ENCODE data around the gene SFTA2.

SFTA2 gene

DNA sequence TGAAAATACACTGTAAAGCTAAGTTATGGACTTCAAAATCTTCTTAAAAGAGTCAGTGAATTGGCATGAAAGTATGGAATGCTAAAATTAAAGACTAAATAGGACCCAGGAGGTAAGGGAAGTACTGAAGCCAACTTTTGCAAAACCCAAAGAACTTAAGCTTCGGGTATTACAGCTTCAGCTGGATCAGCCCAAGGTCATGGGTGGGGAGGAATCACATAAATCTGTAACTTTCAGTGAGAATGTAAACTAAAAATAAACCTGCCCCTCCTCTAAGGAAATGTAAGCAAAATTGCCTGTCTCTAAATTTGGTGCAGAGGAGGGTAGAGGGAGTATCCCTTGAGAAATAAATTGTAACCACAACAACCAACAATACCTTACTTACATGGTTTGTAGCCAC lies 47.2 kb upstream of the SFTA2 start:
- no peaks in the 10 kb centered on the region for H3K36me3 ChIP-seq (ENCODE audit: control insufficient read depth in 2 of 2, insufficient read depth in 1 of 2, low read length in 2 of 2)
- no peak overlapping the region for H3K27ac ChIP-seq (ENCODE audit: extremely low read depth, low read depth, low read length)
- POLR2A ChIA-PET = no interaction called here
- H3K4me1 ChIP-seq (ENCODE audit: control insufficient read depth, insufficient read depth, low read length) = no peaks in the 10 kb centered on the region
- H3K4me3 ChIP-seq (ENCODE audit: low read depth, low read length) = no peak overlapping the region
- CTCF ChIA-PET = interaction anchor here (0.6 to 1.4 kb wide), 5 partner anchors 9 to 94 kb away, joined by 3 to 4 read pairs (median 3); no protein-coding TSS in a partner anchor
- TF ChIP-seq SP3 (tag by site-specific recombination; IDR thresholded peaks at IDR 0.05) (no peak), ZNF670 (tag by site-specific recombination; IDR thresholded peaks at IDR 0.05; ENCODE audit: low read depth) (no peak), WT1 (tag by site-specific recombination; IDR thresholded peaks at IDR 0.05) (0 out of 2 replicates have a peak, but pooled peaks have one; percentile 33), ZNF843 (tag by site-specific recombination; IDR thresholded peaks at IDR 0.05) (no peak), TCF7L2 (IDR thresholded peaks at IDR 0.05; ENCODE audit: borderline replicate concordance, low read depth, low read length) (no peak)
- TF ChIP-seq, protein P1, sequence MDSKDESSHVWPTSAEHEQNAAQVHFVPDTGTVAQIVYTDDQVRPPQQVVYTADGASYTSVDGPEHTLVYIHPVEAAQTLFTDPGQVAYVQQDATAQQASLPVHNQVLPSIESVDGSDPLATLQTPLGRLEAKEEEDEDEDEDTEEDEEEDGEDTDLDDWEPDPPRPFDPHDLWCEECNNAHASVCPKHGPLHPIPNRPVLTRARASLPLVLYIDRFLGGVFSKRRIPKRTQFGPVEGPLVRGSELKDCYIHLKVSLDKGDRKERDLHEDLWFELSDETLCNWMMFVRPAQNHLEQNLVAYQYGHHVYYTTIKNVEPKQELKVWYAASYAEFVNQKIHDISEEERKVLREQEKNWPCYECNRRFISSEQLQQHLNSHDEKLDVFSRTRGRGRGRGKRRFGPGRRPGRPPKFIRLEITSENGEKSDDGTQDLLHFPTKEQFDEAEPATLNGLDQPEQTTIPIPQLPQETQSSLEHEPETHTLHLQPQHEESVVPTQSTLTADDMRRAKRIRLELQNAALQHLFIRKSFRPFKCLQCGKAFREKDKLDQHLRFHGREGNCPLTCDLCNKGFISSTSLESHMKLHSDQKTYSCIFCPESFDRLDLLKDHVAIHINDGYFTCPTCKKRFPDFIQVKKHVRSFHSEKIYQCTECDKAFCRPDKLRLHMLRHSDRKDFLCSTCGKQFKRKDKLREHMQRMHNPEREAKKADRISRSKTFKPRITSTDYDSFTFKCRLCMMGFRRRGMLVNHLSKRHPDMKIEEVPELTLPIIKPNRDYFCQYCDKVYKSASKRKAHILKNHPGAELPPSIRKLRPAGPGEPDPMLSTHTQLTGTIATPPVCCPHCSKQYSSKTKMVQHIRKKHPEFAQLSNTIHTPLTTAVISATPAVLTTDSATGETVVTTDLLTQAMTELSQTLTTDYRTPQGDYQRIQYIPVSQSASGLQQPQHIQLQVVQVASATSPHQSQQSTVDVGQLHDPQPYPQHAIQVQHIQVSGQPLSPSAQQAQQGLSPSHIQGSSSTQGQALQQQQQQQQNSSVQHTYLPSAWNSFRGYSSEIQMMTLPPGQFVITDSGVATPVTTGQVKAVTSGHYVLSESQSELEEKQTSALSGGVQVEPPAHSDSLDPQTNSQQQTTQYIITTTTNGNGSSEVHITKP (tag by site-specific recombination; IDR thresholded peaks at IDR 0.05) = peak; percentile 50; the same call in 1 of the 2 replicates
- H3K9me3 ChIP-seq (ENCODE audit: control insufficient read depth, insufficient read depth, low read depth, low read length) = no peaks in the 10 kb centered on the region

DNA sequence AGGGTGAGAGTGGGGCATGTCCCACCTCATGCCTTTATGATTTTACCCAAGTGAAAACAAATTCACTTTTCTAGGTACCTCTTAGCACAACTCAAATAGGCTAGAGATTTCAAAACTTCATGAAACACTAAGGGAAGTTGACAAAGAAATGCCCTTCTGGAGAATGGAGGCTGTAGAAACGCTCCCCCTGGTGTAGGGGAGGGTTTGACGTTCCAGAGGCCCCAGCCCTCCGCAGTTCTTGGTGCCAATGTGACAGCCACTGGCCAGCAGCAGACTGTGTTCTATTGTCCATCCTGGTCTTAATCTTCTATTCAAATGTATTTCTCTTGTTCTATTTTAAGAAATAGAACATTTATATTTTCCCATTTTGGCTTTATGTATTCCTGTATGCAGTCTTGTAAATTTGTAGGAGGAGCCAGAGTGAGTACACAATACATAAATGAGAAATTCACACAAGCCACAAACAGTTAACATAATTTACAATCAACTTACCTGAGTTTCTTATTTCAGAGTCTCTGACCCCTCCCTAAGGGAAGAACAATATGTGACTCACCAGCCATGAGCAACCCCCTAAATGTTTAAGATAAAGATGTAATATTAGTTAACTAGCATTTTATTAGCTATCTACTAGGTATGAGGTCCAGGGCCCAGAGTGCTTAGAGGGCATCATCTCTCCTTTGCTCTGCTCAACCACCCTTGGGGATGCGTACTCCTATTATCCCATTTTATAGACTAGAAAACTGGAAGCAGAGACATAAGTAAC lies 42.7 kb upstream of the SFTA2 start:
- no peaks in the 10 kb centered on the region for H3K36me3 ChIP-seq (ENCODE audit: control insufficient read depth in 2 of 2, insufficient read depth in 1 of 2, low read length in 2 of 2)
- H3K4me1 ChIP-seq (ENCODE audit: control insufficient read depth, insufficient read depth, low read length) = no peaks in the 10 kb centered on the region
- ChIA-PET POLR2A (interaction anchor here (0.5 kb wide), 1 partner anchor 75 kb away, joined by 3 read pairs; no protein-coding TSS in a partner anchor), CTCF (interaction anchor here (0.6 to 3.1 kb wide), 6 partner anchors 7 to 138 kb away, joined by 3 to 9 read pairs (median 6); no protein-coding TSS in a partner anchor)
- H3K27ac ChIP-seq (ENCODE audit: extremely low read depth, low read depth, low read length) = no peak overlapping the region
- no peak overlapping the region for H3K4me3 ChIP-seq (ENCODE audit: low read depth, low read length)
- H3K9me3 ChIP-seq (ENCODE audit: control insufficient read depth, insufficient read depth, low read depth, low read length) = no peaks in the 10 kb centered on the region
- TF ChIP-seq ZNF521 (tag by site-specific recombination; IDR thresholded peaks at IDR 0.05) = no peak
- TF ChIP-seq, protein P2, sequence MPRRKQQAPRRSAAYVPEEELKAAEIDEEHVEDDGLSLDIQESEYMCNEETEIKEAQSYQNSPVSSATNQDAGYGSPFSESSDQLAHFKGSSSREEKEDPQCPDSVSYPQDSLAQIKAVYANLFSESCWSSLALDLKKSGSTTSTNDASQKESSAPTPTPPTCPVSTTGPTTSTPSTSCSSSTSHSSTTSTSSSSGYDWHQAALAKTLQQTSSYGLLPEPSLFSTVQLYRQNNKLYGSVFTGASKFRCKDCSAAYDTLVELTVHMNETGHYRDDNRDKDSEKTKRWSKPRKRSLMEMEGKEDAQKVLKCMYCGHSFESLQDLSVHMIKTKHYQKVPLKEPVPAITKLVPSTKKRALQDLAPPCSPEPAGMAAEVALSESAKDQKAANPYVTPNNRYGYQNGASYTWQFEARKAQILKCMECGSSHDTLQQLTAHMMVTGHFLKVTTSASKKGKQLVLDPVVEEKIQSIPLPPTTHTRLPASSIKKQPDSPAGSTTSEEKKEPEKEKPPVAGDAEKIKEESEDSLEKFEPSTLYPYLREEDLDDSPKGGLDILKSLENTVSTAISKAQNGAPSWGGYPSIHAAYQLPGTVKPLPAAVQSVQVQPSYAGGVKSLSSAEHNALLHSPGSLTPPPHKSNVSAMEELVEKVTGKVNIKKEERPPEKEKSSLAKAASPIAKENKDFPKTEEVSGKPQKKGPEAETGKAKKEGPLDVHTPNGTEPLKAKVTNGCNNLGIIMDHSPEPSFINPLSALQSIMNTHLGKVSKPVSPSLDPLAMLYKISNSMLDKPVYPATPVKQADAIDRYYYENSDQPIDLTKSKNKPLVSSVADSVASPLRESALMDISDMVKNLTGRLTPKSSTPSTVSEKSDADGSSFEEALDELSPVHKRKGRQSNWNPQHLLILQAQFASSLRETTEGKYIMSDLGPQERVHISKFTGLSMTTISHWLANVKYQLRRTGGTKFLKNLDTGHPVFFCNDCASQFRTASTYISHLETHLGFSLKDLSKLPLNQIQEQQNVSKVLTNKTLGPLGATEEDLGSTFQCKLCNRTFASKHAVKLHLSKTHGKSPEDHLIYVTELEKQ (tag by site-specific recombination; IDR thresholded peaks at IDR 0.05; ENCODE audit: borderline replicate concordance) = no peak
- TF ChIP-seq ZNF624 (tag by site-specific recombination; IDR thresholded peaks at IDR 0.05) = no peak
- no peak for TF ChIP-seq ZNF112 (tag by site-specific recombination; IDR thresholded peaks at IDR 0.05)
- TF ChIP-seq ZNF2 (tag by site-specific recombination; IDR thresholded peaks at IDR 0.05) = no peak
- TF ChIP-seq HOXD13 (CRISPR knock-in tag; IDR thresholded peaks at IDR 0.05; ENCODE audit: borderline replicate concordance) = no peak
- TF ChIP-seq, protein P3, sequence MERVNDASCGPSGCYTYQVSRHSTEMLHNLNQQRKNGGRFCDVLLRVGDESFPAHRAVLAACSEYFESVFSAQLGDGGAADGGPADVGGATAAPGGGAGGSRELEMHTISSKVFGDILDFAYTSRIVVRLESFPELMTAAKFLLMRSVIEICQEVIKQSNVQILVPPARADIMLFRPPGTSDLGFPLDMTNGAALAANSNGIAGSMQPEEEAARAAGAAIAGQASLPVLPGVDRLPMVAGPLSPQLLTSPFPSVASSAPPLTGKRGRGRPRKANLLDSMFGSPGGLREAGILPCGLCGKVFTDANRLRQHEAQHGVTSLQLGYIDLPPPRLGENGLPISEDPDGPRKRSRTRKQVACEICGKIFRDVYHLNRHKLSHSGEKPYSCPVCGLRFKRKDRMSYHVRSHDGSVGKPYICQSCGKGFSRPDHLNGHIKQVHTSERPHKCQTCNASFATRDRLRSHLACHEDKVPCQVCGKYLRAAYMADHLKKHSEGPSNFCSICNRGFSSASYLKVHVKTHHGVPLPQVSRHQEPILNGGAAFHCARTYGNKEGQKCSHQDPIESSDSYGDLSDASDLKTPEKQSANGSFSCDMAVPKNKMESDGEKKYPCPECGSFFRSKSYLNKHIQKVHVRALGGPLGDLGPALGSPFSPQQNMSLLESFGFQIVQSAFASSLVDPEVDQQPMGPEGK (tag by site-specific recombination; IDR thresholded peaks at IDR 0.05) = no peak
- TF ChIP-seq, protein P4, sequence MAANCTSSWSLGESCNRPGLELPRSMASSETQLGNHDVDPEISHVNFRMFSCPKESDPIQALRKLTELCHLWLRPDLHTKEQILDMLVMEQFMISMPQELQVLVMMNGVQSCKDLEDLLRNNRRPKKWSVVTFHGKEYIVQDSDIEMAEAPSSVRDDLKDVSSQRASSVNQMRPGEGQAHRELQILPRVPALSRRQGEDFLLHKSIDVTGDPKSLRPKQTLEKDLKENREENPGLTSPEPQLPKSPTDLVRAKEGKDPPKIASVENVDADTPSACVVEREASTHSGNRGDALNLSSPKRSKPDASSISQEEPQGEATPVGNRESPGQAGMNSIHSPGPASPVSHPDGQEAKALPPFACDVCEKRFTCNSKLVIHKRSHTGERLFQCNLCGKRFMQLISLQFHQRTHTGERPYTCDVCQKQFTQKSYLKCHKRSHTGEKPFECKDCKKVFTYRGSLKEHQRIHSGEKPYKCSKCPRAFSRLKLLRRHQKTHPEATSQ (tag by site-specific recombination; IDR thresholded peaks at IDR 0.05) = no peak
- TF ChIP-seq, protein P5, sequence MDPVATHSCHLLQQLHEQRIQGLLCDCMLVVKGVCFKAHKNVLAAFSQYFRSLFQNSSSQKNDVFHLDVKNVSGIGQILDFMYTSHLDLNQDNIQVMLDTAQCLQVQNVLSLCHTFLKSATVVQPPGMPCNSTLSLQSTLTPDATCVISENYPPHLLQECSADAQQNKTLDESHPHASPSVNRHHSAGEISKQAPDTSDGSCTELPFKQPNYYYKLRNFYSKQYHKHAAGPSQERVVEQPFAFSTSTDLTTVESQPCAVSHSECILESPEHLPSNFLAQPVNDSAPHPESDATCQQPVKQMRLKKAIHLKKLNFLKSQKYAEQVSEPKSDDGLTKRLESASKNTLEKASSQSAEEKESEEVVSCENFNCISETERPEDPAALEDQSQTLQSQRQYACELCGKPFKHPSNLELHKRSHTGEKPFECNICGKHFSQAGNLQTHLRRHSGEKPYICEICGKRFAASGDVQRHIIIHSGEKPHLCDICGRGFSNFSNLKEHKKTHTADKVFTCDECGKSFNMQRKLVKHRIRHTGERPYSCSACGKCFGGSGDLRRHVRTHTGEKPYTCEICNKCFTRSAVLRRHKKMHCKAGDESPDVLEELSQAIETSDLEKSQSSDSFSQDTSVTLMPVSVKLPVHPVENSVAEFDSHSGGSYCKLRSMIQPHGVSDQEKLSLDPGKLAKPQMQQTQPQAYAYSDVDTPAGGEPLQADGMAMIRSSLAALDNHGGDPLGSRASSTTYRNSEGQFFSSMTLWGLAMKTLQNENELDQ (tag by site-specific recombination; IDR thresholded peaks at IDR 0.05; ENCODE audit: low read depth) = no peak
- no peak for TF ChIP-seq ZNF354C (tag by site-specific recombination; IDR thresholded peaks at IDR 0.05; ENCODE audit: borderline replicate concordance, low read depth)
- no peak for TF ChIP-seq ZFP3 (tag by site-specific recombination; IDR thresholded peaks at IDR 0.05; ENCODE audit: low read depth)

All from HEK293 (cell line).